Upper lobe of left lung (tissue), 6 donors: Measurements from ENCODE around the gene DUS1L. TPM values are rescaled to one million over a fixed set of nuclear protein-coding genes. Genes with fewer than 3 reads are reported as not detected.

ENCODE experiments used
- ATAC-seq, 2 donors: fragments of 200-7000 bp; cut with Tn5 transposase; one replicate each; pipeline ENCODE4 v1.9.1; 2022; ENCODE audit warnings: mild to moderate bottlenecking in 2 of 2, moderate library complexity in 2 of 2; ENCODE audit not compliant: low FRiP score in 2 of 2
- DNase-seq, 2 donors: peaks; one replicate each; pipeline ENCODE4 v3.0.0-alpha.2; 2019 to 2020
- H3K27ac ChIP-seq, 4 donors: fragments of 200-600 bp; sonication (generic); one replicate each; pipeline ENCODE4 v1.5.1; 2016 to 2019
- H3K27me3 ChIP-seq, 4 donors: fragments of 200-600 bp; sonication (generic); one replicate each; pipeline ENCODE4 v1.5.1; 2017 to 2019
- H3K36me3 ChIP-seq, 4 donors: fragments of 200-600 bp; sonication (generic); one replicate each; pipeline ENCODE4 v1.5.1; 2016 to 2019
- H3K4me1 ChIP-seq, 4 donors: fragments of 200-600 bp; sonication (generic); one replicate each; pipeline ENCODE4 v1.5.1; 2018 to 2019
- H3K4me3 ChIP-seq, 4 donors: fragments of 200-600 bp; sonication (generic); one replicate each; pipeline ENCODE4 v1.5.1; 2017 to 2019; ENCODE audit warnings: mild to moderate bottlenecking in 2 of 4, moderate library complexity in 1 of 4
- H3K9me3 ChIP-seq, 4 donors: fragments of 200-600 bp; sonication (generic); one replicate each; pipeline ENCODE4 v1.5.1; 2018 to 2019
- EP300 ChIP-seq, 4 donors: sonication (generic); formaldehyde crosslinking; IDR thresholded peaks; one replicate each; pipeline ENCODE4 v1.5.1; 2017; ENCODE audit warnings: antibody characterized with exemption in 4 of 4, control low read depth in 2 of 4
- POLR2A ChIP-seq, 4 donors: fragments of 450-650 bp; IDR thresholded peaks; one replicate each; pipeline ENCODE4 v1.5.1; 2016 to 2017; ENCODE audit warnings: antibody characterized with exemption in 4 of 4, mild to moderate bottlenecking in 2 of 4
- POLR2AphosphoS5 ChIP-seq, 2 donors: sonication (generic); formaldehyde crosslinking; IDR thresholded peaks; one replicate each; pipeline ENCODE4 v1.5.1; 2017; ENCODE audit warnings: antibody characterized with exemption in 2 of 2
- whole genome bisulfite sequencing, 2 donors: methylation state at CpG; one replicate each; pipeline ENCODE4 v1.1.5; 2017 to 2018; 5-methylcytosine and 5-hydroxymethylcytosine counted together
- total RNA-seq, 6 donors: library from RNA; depleted of rRNA in 4 of 6; stranded (reverse); fragments of >200 nt in 4 of 6; gene quantifications; one replicate each; pipeline versions ENCODE4 v1.1.0 to v1.2.1, GENCODE V29; 2016 to 2021
- TF ChIP-seq, protein P1 (sequence below), 6 experiments: fragments of 450-650 bp in 4 of 6; fragments of 200-600 bp in 2 of 6; sonication (generic) in 2 of 6; IDR thresholded peaks; one replicate each; pipeline ENCODE4 v1.5.1; 2016 to 2019; ENCODE audit warnings: antibody characterized with exemption in 6 of 6
- donor health status: DM: no; HTN: no; CAD: no; lungs with moderate emphysema.
- donor health status: DM: no; HTN: yes; CAD: no; lungs with severe emphysema.

Gene DUS1L
- total RNA-seq, 6 donors from 2014 or later = 53.5 to 183 (median 106) TPM

DNA sequence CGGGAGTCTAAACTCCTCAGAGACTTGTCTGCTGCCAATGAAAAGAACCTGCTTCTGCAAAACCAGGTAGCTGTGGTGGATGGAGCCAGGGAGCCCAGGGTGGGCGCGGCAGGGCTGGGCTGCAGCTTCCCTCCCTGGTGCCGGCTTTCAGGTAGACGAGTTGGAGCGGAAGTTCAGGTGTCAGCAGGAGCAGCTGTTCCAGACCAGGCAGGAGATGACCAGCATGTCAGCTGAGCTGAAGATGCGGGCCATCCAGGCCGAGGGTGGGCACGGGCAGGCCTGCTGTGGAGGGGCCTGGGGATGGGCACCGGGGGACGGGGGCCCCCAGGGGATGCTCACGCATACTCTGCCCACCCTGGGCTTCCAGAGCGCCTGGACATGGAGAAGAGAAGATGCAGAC, 37.4 kb downstream of the DUS1L start:
- TF ChIP-seq POLR2A (IDR thresholded peaks at IDR 0.05) (no peak), EP300 (IDR thresholded peaks at IDR 0.05) (no peak), POLR2AphosphoS5 (IDR thresholded peaks at IDR 0.05) (no peak)
- TF ChIP-seq, protein P1, sequence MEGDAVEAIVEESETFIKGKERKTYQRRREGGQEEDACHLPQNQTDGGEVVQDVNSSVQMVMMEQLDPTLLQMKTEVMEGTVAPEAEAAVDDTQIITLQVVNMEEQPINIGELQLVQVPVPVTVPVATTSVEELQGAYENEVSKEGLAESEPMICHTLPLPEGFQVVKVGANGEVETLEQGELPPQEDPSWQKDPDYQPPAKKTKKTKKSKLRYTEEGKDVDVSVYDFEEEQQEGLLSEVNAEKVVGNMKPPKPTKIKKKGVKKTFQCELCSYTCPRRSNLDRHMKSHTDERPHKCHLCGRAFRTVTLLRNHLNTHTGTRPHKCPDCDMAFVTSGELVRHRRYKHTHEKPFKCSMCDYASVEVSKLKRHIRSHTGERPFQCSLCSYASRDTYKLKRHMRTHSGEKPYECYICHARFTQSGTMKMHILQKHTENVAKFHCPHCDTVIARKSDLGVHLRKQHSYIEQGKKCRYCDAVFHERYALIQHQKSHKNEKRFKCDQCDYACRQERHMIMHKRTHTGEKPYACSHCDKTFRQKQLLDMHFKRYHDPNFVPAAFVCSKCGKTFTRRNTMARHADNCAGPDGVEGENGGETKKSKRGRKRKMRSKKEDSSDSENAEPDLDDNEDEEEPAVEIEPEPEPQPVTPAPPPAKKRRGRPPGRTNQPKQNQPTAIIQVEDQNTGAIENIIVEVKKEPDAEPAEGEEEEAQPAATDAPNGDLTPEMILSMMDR (IDR thresholded peaks at IDR 0.05) = no peak
- H3K9me3 ChIP-seq = no peaks in the 10 kb centered on the region
- no peak overlapping the region for H3K27ac ChIP-seq
- 99 to 100% methylated on average over 8 to 12 of the region's 13 CpGs for WGBS, 2 donors
- ATAC-seq (no peak), DNase-seq (peak in 1 of 2 donors; percentile 64)
- peaks cover 0 to 5% (median 1%) of the 10 kb centered on the region in 4 donors for H3K27me3 ChIP-seq
- H3K4me3 ChIP-seq = no peak overlapping the region
- H3K4me1 ChIP-seq = peaks cover 26 to 43% (median 32%) of the 10 kb centered on the region in 4 donors
- H3K36me3 ChIP-seq = peaks cover 0 to 9% (median 0%) of the 10 kb centered on the region in 4 donors

DNA sequence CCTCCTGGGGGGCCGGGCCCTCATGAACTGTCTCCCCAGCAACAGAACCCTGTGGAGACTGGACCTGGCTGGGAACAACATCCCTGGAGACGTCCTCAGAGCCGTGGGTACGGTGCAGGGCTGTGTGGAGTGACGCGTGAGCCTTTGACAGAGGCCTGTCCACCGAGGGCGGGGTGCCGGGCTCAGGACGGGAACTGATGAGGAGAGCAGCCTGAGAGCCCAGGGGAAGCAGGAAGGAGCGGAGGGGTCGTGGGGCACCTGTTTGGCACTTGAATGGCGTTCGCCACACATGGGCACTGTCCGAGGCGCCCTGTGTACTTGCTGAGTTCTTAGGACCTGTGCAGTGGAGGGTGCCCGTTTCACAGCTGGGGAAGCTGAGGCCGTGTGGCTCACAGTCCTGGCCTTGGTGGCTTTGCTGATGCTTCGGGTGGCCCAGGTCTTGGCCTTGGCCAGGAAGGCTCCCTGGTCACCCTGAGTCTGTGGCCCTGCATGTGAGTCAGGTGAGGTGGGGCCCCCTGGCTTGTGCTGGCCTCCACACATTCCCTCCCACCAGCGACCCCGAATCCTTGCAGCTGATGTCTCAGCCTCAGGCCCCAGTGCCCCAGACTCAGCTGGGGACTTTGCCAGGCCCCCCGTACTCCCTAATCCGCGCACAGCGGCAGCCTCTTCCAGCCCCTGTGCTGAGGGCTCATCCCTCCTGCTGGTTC, 40.0 kb downstream of the DUS1L start:
- no peaks in the 10 kb centered on the region for H3K27me3 ChIP-seq
- 95 to 96% methylated on average over 8 to 23 of the region's 25 CpGs for WGBS, 2 donors
- peak in 1 of 2 donors; percentile 78 for DNase-seq
- TF ChIP-seq POLR2A (IDR thresholded peaks at IDR 0.05) (no peak), POLR2AphosphoS5 (IDR thresholded peaks at IDR 0.05) (no peak), EP300 (IDR thresholded peaks at IDR 0.05) (no peak)
- TF ChIP-seq, protein P1 (IDR thresholded peaks at IDR 0.05) = no peak
- peaks cover 28 to 43% (median 33%) of the 10 kb centered on the region in 4 donors for H3K4me1 ChIP-seq
- no peaks in the 10 kb centered on the region for H3K9me3 ChIP-seq
- no peak for ATAC-seq
- H3K27ac ChIP-seq = no peak overlapping the region
- peaks cover 0 to 9% (median 0%) of the 10 kb centered on the region in 4 donors for H3K36me3 ChIP-seq
- H3K4me3 ChIP-seq = no peak overlapping the region

DNA sequence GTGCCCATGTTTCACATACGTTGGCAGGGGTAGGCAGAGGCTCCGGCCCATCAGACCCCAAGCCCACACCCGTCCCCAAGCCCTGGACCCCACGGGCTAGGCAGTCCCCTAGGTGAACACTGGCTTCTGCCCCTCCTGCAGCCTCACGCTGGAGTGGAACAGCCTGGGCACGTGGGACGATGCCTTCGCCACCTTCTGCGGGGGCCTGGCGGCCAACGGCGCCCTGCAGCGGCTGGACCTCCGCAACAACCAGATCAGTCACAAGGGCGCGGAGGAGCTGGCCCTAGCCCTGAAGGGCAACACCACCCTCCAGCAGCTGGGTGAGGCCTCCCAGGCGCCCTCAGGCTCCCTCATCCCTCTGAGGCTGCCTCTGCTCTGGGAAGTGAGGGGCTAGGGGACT, 40.7 kb downstream of the DUS1L start:
- 97% methylated on average over 17 of the region's 17 CpGs; no CpG with 5 or more reads in 1 of the 2 donors for WGBS, 2 donors
- Histone ChIP-seq H3K4me1 (peaks cover 22 to 40% (median 29%) of the 10 kb centered on the region in 4 donors), H3K9me3 (no peaks in the 10 kb centered on the region), H3K36me3 (peaks cover 0 to 9% (median 0%) of the 10 kb centered on the region in 4 donors), H3K27me3 (no peaks in the 10 kb centered on the region), H3K4me3 (no peak overlapping the region), H3K27ac (no peak overlapping the region)
- TF ChIP-seq, protein P1 (IDR thresholded peaks at IDR 0.05) = no peak
- TF ChIP-seq POLR2AphosphoS5 (IDR thresholded peaks at IDR 0.05) (no peak), POLR2A (IDR thresholded peaks at IDR 0.05) (no peak), EP300 (IDR thresholded peaks at IDR 0.05) (no peak)
- ATAC-seq (no peak), DNase-seq (peak in 1 of 2 donors; percentile 80)

DNA sequence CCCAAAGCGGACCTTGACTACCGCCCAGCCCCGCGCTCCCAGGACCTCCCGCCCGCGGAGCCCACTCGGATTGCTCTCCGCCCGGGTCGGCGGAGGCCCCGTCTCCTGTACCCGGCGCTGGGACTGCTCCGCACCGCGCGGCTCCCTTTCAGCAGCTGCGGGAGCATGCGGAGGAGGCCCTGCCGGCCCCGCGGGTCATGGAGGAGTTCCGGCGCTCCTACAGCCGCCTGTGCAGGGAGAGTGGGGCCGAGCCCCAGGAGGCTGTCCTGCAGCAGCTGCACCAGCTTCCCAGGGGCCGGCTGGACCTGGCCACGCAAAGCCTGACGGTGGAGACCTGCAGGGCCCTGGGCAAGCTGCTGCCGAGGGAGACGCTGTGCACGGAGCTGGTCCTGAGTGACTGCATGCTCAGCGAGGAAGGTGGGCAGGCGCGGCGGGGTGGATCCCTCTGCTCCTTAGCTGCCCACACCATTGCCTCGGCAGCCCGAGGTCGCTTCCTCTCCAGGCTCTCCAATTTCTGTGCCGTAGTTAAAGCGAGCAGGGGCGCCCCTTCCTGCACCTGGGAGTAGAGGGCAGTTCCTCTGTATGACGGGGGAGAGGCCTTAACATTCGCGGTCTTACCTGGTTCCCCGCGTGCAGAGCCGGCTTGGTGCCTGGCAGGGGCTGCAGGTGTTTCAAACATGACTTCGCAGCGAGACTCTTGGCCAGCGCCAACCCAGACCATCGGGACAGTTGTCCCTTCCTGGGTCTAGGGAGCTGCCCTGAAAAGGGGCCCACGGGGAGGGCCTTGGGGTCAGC, 42.0 kb downstream of the DUS1L start:
- WGBS, 2 donors = 4 to 19% methylated on average over 12 to 35 of the region's 55 CpGs
- DNase-seq (peak in 1 of 2 donors; percentile 58), ATAC-seq (peak in 1 of 2 donors; percentile 2)
- Histone ChIP-seq H3K27me3 (no peaks in the 10 kb centered on the region), H3K9me3 (no peaks in the 10 kb centered on the region), H3K36me3 (peaks cover 0 to 8% (median 3%) of the 10 kb centered on the region in 4 donors), H3K4me3 (peak overlapping the region; percentile 44 to 99 (median 94)), H3K4me1 (peaks cover 21 to 46% (median 35%) of the 10 kb centered on the region in 4 donors), H3K27ac (peak overlapping the region in 2 of 4 donors; percentile 34 to 72)
- TF ChIP-seq, protein P1 (IDR thresholded peaks at IDR 0.05) = peak in 1 of 6 experiments; percentile 5
- TF ChIP-seq POLR2AphosphoS5 (IDR thresholded peaks at IDR 0.05) = no peak
